Bronchial epithelial cell (primary cell): ENCODE results near the gene MRPL28. TPM values are rescaled to one million over a fixed set of nuclear protein-coding genes. Genes with fewer than 3 reads are reported as not detected.
A peak's percentile ranks its signal among the peaks of the same experiment; 100 is the strongest.
"Not testable (repeated sequence)": the region's sequence is repeated elsewhere in the genome, so short reads cannot be mapped to it uniquely, and the experiment has no call there.

Experiments used
- DNase-seq: peaks from one replicate; pipeline ENCODE4 v3.0.0-alpha.2; 2010; ENCODE audit warnings: low read depth
- FAIRE-seq: peaks from 2 replicates; lab custom pipeline; 2011; peaks lifted over from hg19 to GRCh38; lab: Jason Lieb, UNC
- H3K27me3 ChIP-seq: 2 replicates; pipeline ENCODE4 v1.5.1; 2011; ENCODE audit warnings: low read length; ENCODE audit not compliant: control insufficient read depth, insufficient read depth
- H3K36me3 ChIP-seq: 2 replicates; pipeline ENCODE4 v1.5.1; 2011; ENCODE audit warnings: low read length; ENCODE audit not compliant: control insufficient read depth, insufficient read depth
- H3K4me3 ChIP-seq: 2 replicates; pipeline ENCODE4 v1.5.1; 2011; ENCODE audit warnings: mild to moderate bottlenecking, low read depth, low read length, control low read depth
- total RNA-seq: library from RNA; depleted of rRNA; stranded (reverse); fragments of >200 nt; gene quantifications from 2 replicates; pipeline ENCODE4 v1.2.1, GENCODE V29; 2014
- TF ChIP-seq, protein P1 (sequence below): IDR thresholded peaks from 2 replicates; pipeline ENCODE4 v1.5.1; 2011; ENCODE audit warnings: mild to moderate bottlenecking, moderate library complexity, low read length, control low read depth, inconsistent platforms; ENCODE audit not compliant: insufficient read depth, severe bottlenecking

MRPL28 gene
- total RNA-seq, 1 donor from 2014 or later, result 113 TPM

DNA sequence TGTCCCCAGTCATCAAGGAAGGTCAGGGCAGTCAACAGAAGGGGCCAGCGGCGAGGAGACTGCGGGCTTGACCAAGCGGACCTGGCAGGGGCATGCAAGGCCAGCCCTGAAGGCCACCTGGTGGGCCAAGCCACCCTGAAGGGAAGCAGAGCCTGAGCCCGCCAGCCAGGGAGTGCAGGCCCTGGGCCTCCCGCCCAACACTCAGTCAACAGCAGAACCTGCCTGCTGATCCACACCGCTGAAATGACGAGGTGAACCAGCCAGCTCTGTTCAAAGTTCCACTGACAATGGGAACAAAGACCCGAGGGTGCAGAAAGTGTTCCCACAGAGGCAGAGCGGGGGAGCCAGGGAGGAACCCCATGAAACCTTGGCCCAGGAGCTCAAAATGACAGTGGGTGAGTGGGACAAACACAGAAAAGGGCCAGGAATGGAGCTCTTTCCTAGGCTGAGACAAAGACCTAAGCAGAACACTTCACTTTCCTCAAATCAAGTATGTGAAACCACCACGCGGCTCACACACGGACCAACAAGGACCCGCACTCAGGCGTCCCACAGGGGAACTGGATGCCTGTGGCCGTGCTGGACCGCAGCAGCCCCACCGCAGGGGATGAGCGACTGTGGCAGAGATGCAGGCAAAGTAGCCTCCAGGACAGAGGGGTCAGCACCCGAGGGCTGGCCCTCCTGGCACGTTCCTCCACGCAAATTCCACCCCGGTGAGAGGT lies 29.8 kb downstream of the MRPL28 start:
- no peak for DNase-seq
- no peaks in the 10 kb centered on the region for H3K27me3 ChIP-seq
- no peak for FAIRE-seq
- peaks cover 10% of the 10 kb centered on the region for H3K36me3 ChIP-seq
- H3K4me3 ChIP-seq, result no peak overlapping the region
- TF ChIP-seq, protein P1, sequence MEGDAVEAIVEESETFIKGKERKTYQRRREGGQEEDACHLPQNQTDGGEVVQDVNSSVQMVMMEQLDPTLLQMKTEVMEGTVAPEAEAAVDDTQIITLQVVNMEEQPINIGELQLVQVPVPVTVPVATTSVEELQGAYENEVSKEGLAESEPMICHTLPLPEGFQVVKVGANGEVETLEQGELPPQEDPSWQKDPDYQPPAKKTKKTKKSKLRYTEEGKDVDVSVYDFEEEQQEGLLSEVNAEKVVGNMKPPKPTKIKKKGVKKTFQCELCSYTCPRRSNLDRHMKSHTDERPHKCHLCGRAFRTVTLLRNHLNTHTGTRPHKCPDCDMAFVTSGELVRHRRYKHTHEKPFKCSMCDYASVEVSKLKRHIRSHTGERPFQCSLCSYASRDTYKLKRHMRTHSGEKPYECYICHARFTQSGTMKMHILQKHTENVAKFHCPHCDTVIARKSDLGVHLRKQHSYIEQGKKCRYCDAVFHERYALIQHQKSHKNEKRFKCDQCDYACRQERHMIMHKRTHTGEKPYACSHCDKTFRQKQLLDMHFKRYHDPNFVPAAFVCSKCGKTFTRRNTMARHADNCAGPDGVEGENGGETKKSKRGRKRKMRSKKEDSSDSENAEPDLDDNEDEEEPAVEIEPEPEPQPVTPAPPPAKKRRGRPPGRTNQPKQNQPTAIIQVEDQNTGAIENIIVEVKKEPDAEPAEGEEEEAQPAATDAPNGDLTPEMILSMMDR, result no peak

DNA sequence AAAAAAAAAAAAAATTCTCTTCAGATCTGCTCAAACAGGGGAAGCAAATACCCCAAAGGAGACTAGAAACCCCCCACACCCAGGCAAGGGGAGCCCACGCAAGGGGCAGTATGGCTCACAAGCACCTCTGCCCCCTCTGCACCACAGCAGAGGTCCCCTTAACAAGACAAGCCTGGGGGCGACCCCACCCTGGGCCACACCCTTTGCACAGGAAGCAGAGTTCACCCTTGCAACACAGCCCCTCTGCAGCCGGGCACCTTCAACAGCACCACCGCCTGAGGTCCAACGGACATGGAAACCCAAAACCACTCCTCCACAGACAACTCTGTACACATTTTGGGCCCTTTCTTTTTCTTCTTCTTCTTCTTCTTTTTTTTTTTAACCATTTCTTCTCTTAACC lies 30.7 kb downstream of the MRPL28 start:
- H3K36me3 ChIP-seq, result peaks cover 8% of the 10 kb centered on the region
- no peak for DNase-seq
- FAIRE-seq, result no peak
- TF ChIP-seq, protein P1, result no peak
- H3K27me3 ChIP-seq, result no peaks in the 10 kb centered on the region
- no peak overlapping the region for H3K4me3 ChIP-seq

DNA sequence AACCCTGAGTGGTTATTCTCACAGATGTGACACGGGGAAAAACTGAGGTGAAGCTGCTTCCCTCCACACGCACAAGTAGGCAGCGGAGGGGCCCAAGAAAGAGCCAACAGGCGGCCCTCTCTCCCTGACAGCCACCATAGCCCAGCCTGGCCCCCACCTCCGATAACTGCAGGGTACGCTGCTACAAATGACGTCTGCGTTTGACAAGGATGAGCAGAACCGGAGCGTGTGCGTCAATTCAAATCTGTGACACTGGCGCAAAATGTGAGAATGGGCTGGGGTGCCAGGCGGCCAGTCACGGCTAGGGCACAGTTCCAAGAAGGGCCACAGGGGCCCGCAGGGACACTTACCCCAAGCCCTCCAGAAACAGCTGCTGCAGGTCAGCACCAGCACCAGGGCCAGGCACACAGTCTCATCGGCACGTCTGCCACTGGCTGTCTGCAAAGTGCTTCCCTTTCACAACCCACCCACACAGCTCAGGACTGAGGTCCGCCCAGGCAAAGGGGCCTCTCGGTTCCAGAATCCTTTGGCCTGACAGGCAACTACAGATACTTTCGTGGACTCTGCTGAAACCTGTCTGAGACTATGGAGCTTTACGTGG lies 32.3 kb downstream of the MRPL28 start:
- FAIRE-seq (no peak), DNase-seq (no peak)
- Histone ChIP-seq H3K36me3 (peaks cover 8% of the 10 kb centered on the region), H3K27me3 (no peaks in the 10 kb centered on the region), H3K4me3 (no peak overlapping the region)
- TF ChIP-seq, protein P1, result no peak

DNA sequence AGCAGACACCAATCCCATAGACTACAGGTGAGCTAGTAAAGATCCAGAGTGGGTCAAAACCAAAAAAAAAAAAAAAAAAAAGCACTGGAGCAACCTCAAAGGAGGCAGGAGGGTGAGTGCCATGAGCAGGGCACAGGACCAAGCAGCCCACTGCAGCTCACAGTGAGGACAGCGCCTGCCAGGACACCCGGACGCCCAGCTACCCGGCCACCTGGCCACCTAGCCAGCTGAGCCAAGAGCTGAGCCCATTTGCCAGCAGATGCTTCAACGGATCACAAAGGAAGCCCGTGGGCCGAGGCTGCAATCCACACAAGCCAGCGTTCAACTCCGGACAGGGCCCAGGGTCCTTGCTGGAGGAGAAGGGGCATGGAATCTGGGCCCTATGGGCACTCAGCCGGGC lies 32.9 kb downstream of the MRPL28 start:
- Histone ChIP-seq H3K27me3 (no peaks in the 10 kb centered on the region), H3K4me3 (no peak overlapping the region), H3K36me3 (peaks cover 5% of the 10 kb centered on the region)
- DNase-seq, result no peak
- TF ChIP-seq, protein P1, result no peak
- FAIRE-seq, result no peak

DNA sequence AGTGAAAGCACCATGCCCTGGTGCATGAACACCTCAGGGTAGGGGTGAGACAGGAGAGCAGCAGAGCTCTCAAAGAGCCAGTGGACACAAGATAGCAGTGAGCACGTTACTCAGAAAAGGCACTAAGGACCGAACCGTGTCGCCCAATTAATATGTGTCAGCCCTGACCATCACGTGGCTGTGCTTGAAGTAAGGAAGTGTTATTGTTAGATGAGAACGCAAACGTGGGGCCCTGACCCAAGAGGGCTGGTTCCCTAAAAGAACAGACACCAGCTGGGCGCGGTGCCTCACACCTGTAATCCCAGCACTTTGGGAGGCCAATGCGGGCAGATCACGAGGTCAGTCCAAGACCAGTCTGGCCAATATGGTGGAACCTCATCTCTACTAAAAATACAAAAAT lies 34.1 kb downstream of the MRPL28 start:
- TF ChIP-seq, protein P1, result no peak
- no peaks in the 10 kb centered on the region for H3K27me3 ChIP-seq
- DNase-seq (no peak), FAIRE-seq (no peak)
- no peak overlapping the region for H3K4me3 ChIP-seq
- H3K36me3 ChIP-seq, result peaks cover 3% of the 10 kb centered on the region

DNA sequence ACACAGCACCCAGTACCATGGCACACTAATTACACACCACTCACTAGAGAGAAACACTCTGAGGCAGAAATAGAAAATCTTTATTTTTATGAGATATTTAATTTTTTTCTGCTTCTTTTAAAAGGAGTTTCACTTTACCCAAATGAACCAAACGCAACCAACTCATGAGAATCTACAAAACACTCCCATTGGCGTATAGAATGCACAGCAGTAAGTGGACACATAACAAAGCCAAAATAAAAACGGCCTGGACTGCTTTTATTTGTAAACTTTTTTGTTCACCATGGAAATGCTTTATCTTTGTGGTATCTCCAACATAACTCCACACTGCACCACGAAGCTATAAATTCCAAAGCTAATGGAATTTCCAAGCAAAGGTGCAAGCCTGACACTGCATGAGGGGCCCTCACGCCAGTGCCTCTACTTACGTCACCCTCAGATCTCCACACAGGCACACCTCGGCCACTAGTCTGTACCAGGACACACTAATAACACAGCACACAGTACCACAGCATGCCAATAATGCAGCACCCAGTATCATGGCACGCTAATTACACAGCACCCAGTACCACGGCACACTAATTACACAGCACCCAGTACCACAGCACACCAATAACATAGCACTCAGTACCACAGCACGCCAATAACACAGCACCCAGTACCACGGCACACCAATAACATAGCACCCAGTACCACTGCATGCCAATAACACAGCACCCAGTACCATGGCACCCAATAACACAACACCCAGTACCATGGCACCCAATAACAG lies 35.3 kb downstream of the MRPL28 start:
- not testable (repeated sequence) for H3K4me3 ChIP-seq, H3K36me3 ChIP-seq
- peak; percentile 83 for FAIRE-seq

DNA sequence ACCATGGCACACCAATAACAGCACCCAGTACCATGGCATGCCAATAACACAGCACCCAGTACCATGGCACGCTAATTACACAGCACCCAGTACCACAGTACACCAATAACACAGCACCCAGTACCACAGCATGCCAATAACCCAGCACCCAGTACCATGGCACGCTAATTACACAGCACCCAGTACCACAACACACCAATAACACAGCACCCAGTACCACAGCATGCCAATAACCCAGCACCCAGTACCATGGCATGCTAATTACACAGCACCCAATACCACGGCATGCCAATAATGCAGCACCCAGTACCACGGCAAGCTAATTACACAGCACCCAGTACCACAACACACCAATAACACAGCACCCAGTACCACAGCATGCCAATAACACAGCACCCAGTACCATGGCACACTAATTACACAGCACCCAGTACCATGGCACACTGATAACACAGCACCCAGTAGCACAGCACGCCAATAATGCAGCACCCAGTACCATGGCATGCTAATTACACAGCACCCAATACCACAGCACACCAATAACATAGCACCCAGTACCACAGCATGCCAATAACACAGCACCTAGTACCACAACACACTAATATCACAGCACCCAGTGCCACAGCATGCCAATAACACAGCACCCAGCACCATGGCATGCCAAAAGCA lies 36.0 kb downstream of the MRPL28 start:
- not testable (repeated sequence) for H3K4me3 ChIP-seq, DNase-seq, H3K27me3 ChIP-seq, H3K36me3 ChIP-seq
- FAIRE-seq, result peak; percentile 100

More for the DNA sequence above, 35.3 kb downstream of the MRPL28 start:
- not testable (repeated sequence) for DNase-seq, H3K27me3 ChIP-seq
